ENCODE data around the gene CDK5RAP2.

CDK5RAP2 gene

GRCh38 chr9:120379611-120380010 is 200.4 kb downstream of the CDK5RAP2 start:
- TF ChIP-seq, protein P1, sequence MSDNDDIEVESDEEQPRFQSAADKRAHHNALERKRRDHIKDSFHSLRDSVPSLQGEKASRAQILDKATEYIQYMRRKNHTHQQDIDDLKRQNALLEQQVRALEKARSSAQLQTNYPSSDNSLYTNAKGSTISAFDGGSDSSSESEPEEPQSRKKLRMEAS (IDR thresholded peaks at IDR 0.05; ENCODE audit: low read depth, low read length): no peak
- TF ChIP-seq CTCF (IDR thresholded peaks at IDR 0.05; ENCODE audit: low read depth, low read length) (no peak), MYC (IDR thresholded peaks at IDR 0.05; ENCODE audit: low read depth, low read length) (no peak), POLR2A (IDR thresholded peaks at IDR 0.05; ENCODE audit: extremely low read depth, insufficient read length) (no peak)

GRCh38 chr9:120378680-120379079 is 201.3 kb downstream of the CDK5RAP2 start:
- DNase-seq (ENCODE audit: low read depth): no peak
- TF ChIP-seq MYC (IDR thresholded peaks at IDR 0.05; ENCODE audit: low read depth, low read length) (no peak), CTCF (IDR thresholded peaks at IDR 0.05; ENCODE audit: low read depth, low read length) (no peak), POLR2A (IDR thresholded peaks at IDR 0.05; ENCODE audit: extremely low read depth, insufficient read length) (no peak)
- TF ChIP-seq, protein P1 (IDR thresholded peaks at IDR 0.05; ENCODE audit: low read depth, low read length): no peak
- H3K4me3 ChIP-seq (ENCODE audit: low read depth, low read length): no peak overlapping the region

More at GRCh38 chr9:120379611-120380010, 200.4 kb downstream of the CDK5RAP2 start:
- H3K4me3 ChIP-seq (ENCODE audit: low read depth, low read length): no peak overlapping the region
- no peak for DNase-seq (ENCODE audit: low read depth)

GRCh38 chr9:120377268-120378159 is 202.5 kb downstream of the CDK5RAP2 start:
- no peak overlapping the region for H3K4me3 ChIP-seq (ENCODE audit: low read depth, low read length)
- no peak for DNase-seq (ENCODE audit: low read depth)
- no peak for TF ChIP-seq CTCF (IDR thresholded peaks at IDR 0.05; ENCODE audit: low read depth, low read length)
- TF ChIP-seq POLR2A (IDR thresholded peaks at IDR 0.05; ENCODE audit: extremely low read depth, insufficient read length): no peak
- TF ChIP-seq MYC (IDR thresholded peaks at IDR 0.05; ENCODE audit: low read depth, low read length): no peak
- TF ChIP-seq, protein P1 (IDR thresholded peaks at IDR 0.05; ENCODE audit: low read depth, low read length): no peak

GRCh38 chr9:120376101-120376500 is 203.9 kb downstream of the CDK5RAP2 start:
- no peak for TF ChIP-seq MYC (IDR thresholded peaks at IDR 0.05; ENCODE audit: low read depth, low read length)
- TF ChIP-seq CTCF (IDR thresholded peaks at IDR 0.05; ENCODE audit: low read depth, low read length): no peak
- TF ChIP-seq, protein P1 (IDR thresholded peaks at IDR 0.05; ENCODE audit: low read depth, low read length): no peak
- TF ChIP-seq POLR2A (IDR thresholded peaks at IDR 0.05; ENCODE audit: extremely low read depth, insufficient read length): no peak
- no peak for DNase-seq (ENCODE audit: low read depth)
- H3K4me3 ChIP-seq (ENCODE audit: low read depth, low read length): no peak overlapping the region

- TF ChIP-seq, protein P1 (IDR thresholded peaks at IDR 0.05; ENCODE audit: low read depth, low read length): no peak
- TF ChIP-seq MYC (IDR thresholded peaks at IDR 0.05; ENCODE audit: low read depth, low read length) (no peak), POLR2A (IDR thresholded peaks at IDR 0.05; ENCODE audit: extremely low read depth, insufficient read length) (no peak), CTCF (IDR thresholded peaks at IDR 0.05; ENCODE audit: low read depth, low read length) (no peak)
- H3K4me3 ChIP-seq (ENCODE audit: low read depth, low read length): no peak overlapping the region
- DNase-seq (ENCODE audit: low read depth): no peak
These were observed 204.7 kb downstream of the CDK5RAP2 start for GRCh38 chr9:120375316-120375715.

Measured in NB4 (cell line).